Right lobe of liver (tissue), 6 donors: ENCODE measurements around the gene ARCN1. TPM values are rescaled to one million over a fixed set of nuclear protein-coding genes. Genes with fewer than 3 reads are reported as not detected.
A peak's percentile ranks its signal among the peaks of the same experiment; 100 is the strongest.

Source experiments
- ATAC-seq, 4 donors: fragments of 200-7000 bp; cut with Tn5 transposase; one replicate each; pipeline ENCODE4 v1.9.1; 2020; ENCODE audit warnings: mild to moderate bottlenecking in 4 of 4, moderate library complexity in 4 of 4
- DNase-seq, 3 donors: peaks; one replicate each; pipeline ENCODE4 v3.0.0-alpha.2; 2020
- H3K27ac ChIP-seq, 3 donors: fragments of 200-600 bp; one replicate each; pipeline ENCODE4 v1.8.0; 2022
- H3K27me3 ChIP-seq, 2 donors: fragments of 200-600 bp; one replicate each; pipeline ENCODE4 v1.8.0; 2022
- H3K36me3 ChIP-seq, 4 donors: fragments of 200-600 bp; sonication (generic) in 1 of 4; one replicate each; pipeline versions ENCODE4 v1.5.1 to v1.8.0; 2017 to 2022; ENCODE audit warnings: control low read depth in 1 of 4
- H3K4me1 ChIP-seq, 4 donors: fragments of 200-600 bp; sonication (generic) in 1 of 4; one replicate each; pipeline versions ENCODE4 v1.5.1 to v1.8.0; 2017 to 2022; ENCODE audit warnings: control low read depth in 1 of 4
- H3K4me3 ChIP-seq, 3 donors: fragments of 200-600 bp; one replicate each; pipeline ENCODE4 v1.8.0; 2022
- H3K9me3 ChIP-seq, 4 donors: fragments of 200-600 bp; sonication (generic) in 1 of 4; one replicate each; pipeline versions ENCODE4 v1.5.1 to v1.8.0; 2017 to 2022; ENCODE audit warnings: control low read depth in 1 of 4
- CTCF ChIP-seq, 4 donors: fragments of 200-600 bp in 3 of 4; fragments of 450-650 bp in 1 of 4; IDR thresholded peaks; one replicate each; pipeline versions ENCODE4 v1.5.1 to v1.8.0; 2016 to 2022; ENCODE audit warnings: antibody characterized with exemption in 4 of 4, mild to moderate bottlenecking in 2 of 4
- POLR2A ChIP-seq: fragments of 450-650 bp; IDR thresholded peaks from one replicate; pipeline ENCODE4 v1.6.1; 2017; ENCODE audit warnings: antibody characterized with exemption, mild to moderate bottlenecking
- WGBS: methylation state at CpG from one replicate; pipeline ENCODE4 v1.1.6; 2018; ENCODE audit warnings: low coverage, low lambda C conversion rate; ENCODE audit not compliant: insufficient coverage; ENCODE audit errors: missing lambda C conversion rate; 5-methylcytosine and 5-hydroxymethylcytosine counted together
- intact Hi-C, 2 donors: fragments of 100-400 bp; cut with DNase I; formaldehyde crosslinking; loops; one replicate each; pipeline versions ENCODE4 v1.11.2 to v1.14.1; 2022
- total RNA-seq, 6 experiments: library from RNA; depleted of rRNA in 2 of 6; stranded (reverse); fragments of >200 nt in 2 of 6; fragmentation: NEBNext Ultra II Directional in 3 of 6; extraction: Animal tissue kit (Norgen Biotek cat#: 25700) in 3 of 6; gene quantifications; one replicate each; pipeline versions ENCODE4 v1.1.0 to v1.2.4, GENCODE V29; 2016 to 2023
- donor health status: DM: no; HTN: yes; CAD: no.
- donor health status: DM: no; HTN: no; CAD: no.
- donor health status: DM: no; HTN: no; CAD: no.
- donor health status: DM: no; HTN: yes; CAD: no.
- donor health status: DM: no; HTN: yes; CAD: no.

Gene ARCN1
- total RNA-seq, 6 experiments from 2014 or later = 58.3 to 91.7 (median 75.8) TPM

DNA sequence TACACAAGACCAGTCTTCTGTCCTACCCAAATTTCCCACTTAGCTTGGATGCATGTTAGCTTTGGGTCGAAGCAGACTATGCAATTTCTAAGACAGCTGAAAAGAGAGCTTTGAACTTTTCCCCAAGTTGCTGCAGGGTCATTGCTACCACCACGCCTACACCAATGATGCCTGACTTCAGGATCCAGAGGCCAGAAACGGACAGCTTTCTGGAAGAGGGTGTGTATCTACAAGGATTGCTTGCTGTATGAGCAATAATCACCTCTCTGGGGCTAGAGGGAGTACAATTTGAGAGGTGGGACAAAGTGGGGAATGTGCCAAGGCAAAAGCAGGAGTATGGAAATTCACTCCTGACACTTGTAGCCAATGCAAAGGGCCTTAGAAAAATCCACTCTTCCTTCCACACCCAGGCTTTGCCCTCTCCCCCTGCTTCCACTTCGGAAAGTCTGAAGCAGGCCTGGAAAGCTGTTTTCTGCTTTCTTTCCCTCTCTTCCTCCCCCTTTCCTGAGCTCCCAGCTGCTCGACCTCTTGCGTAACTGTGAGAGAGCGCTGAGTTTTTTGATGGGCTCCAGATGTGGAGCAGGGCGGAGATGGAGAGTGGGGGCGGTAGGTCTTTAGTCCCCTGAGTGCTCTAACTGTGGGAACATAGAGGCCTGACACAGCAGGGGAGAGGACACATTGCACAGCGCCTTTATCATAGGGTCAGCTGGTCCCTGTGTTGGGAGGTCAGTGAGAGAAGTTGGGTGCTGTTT lies 33.1 kb downstream of the ARCN1 start:
- intact Hi-C loops = no loop called here
- WGBS = 30% methylated on average over 9 of the region's 10 CpGs
- no peak for DNase-seq
- Histone ChIP-seq H3K4me1 (peaks cover 0 to 6% (median 0%) of the 10 kb centered on the region in 4 donors), H3K36me3 (peaks cover 0 to 23% (median 19%) of the 10 kb centered on the region in 4 donors), H3K4me3 (no peak overlapping the region), H3K9me3 (no peaks in the 10 kb centered on the region), H3K27ac (peak overlapping the region in 1 of 3 donors; percentile 15), H3K27me3 (peaks cover 0 to 9% of the 10 kb centered on the region in 2 donors)
- ATAC-seq = peak in 2 of 4 donors; percentile 5 to 18
- no peak for TF ChIP-seq POLR2A
- no peak for TF ChIP-seq CTCF (IDR thresholded peaks at IDR 0.05)

DNA sequence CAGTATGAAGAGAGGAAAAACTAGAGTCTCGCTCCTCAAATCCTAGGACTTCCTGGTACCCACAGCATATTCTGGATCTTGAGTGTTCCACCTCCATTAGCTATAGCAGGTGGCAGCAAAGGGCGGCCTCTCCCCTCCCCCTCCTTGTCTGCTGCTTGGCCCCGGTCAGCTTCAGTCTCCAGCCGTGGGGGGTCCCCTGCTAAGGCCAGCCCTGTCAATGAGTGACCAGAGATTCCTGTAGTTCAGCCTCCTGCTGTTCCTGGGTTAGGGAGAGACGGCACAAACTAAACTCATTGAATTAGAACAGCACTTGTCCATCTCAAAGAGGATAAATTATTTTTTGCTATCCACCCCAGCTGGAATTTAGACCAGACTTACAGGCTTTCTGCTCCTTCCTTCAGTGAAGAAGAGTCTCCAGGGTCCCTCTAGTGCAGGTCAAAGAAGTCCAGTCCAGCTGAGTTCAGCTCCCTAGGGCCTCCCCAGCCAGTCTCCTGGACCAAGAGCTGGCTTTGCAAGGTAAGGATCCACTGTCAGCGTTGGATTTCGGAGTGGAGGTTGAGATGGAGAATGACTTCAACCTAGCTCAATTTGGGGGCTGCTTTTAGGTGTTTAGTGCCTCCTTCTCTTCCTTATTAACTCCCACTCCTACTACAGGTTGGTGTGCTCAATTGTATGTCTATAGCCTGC lies 34.1 kb downstream of the ARCN1 start:
- ATAC-seq = no peak
- WGBS = 51% methylated on average over 4 of the region's 7 CpGs
- H3K4me3 ChIP-seq = no peak overlapping the region
- no peak for TF ChIP-seq POLR2A
- no peak for TF ChIP-seq CTCF (IDR thresholded peaks at IDR 0.05)
- H3K27me3 ChIP-seq = peaks cover 0 to 9% of the 10 kb centered on the region in 2 donors
- DNase-seq = no peak
- peaks cover 0 to 15% (median 4%) of the 10 kb centered on the region in 4 donors for H3K4me1 ChIP-seq
- no peaks in the 10 kb centered on the region for H3K9me3 ChIP-seq
- peaks cover 0 to 12% (median 11%) of the 10 kb centered on the region in 4 donors for H3K36me3 ChIP-seq
- intact Hi-C loops = no loop called here
- peak overlapping the region in 1 of 3 donors; percentile 3 for H3K27ac ChIP-seq

GRCh38 chr11:118606844-118607228 lies 34.6 kb downstream of the ARCN1 start:
- WGBS = 60% methylated on average over 7 of the region's 7 CpGs
- DNase-seq (no peak), ATAC-seq (no peak)
- TF ChIP-seq POLR2A = no peak
- TF ChIP-seq CTCF (IDR thresholded peaks at IDR 0.05) = no peak
- Histone ChIP-seq H3K9me3 (no peaks in the 10 kb centered on the region), H3K27ac (no peak overlapping the region), H3K4me3 (no peak overlapping the region), H3K4me1 (peaks cover 0 to 15% (median 4%) of the 10 kb centered on the region in 4 donors), H3K36me3 (peaks cover 0 to 7% (median 5%) of the 10 kb centered on the region in 4 donors), H3K27me3 (peaks cover 0 to 9% of the 10 kb centered on the region in 2 donors)
- intact Hi-C loops = no loop called here

DNA sequence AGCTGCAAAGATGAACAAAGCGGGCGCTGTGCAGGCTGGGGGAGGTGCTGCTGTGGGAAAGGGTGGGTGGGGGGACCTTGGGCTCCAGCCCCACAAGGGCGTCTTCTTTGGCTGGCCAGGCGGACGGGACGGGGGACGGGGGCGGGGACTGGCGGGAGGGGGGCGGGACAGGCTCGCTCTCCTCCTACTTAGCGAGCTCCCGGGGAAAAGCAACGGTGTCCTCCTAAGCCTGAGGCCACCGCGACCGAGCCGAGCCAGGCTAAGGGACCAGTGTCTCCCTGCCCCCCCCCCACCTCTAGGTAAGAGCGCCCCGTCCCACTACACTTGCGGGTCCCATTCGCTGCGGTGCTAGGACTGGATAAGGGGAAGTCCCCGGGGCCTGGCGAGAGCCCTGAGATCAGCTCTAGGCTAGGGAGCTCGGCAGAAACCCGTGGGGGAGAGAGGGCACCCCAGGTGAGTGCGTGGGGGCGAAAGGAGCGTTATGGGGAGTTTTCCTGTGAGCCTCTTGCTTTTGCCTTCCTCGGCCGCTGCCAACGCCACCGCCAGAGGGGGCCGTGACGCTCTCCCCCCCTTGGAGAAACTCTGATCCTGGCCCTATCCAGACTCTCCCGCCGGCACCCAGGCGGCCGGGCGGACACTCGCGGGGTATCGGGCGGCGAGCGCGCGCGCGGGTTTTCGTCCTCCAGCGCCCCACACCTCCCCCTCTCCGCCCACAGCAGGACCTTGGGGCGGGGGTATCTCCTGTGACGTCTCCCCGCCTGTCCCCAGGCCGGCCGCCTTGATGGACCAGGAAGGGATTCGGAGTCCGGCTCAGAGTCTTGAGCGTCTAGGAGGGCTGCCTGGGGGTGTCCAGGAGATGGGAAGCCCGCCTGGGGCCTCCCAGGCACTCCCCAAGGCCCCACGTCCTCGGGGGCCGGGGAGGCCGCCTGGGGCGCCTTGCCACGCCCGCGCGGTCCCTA lies 35.5 kb downstream of the ARCN1 start, which contains the start of gene PHLDB1:
PHLDB1 (plus strand) TSS at position 215 of the 959 bp plus-strand sequence. CDS start 6,222 bp downstream, outside the sequence.
- H3K4me1 ChIP-seq = peaks cover 0 to 15% (median 4%) of the 10 kb centered on the region in 4 donors
- no peaks in the 10 kb centered on the region for H3K9me3 ChIP-seq
- intact Hi-C loops = no loop called here
- peak within 1 kb of the TSS; percentile 29 to 50 (median 39) for H3K4me3 ChIP-seq
- TF ChIP-seq CTCF (IDR thresholded peaks at IDR 0.05) (peak; percentile 18 to 39 (median 39)), POLR2A (no peak)
- no peaks in the 10 kb centered on the region for H3K36me3 ChIP-seq
- ATAC-seq (peak; percentile 42 to 63 (median 50)), DNase-seq (peak in 2 of 3 donors; percentile 59 to 67)
- H3K27me3 ChIP-seq = peaks cover 0 to 9% of the 10 kb centered on the region in 2 donors
- 2% methylated on average over 21 of the region's 72 CpGs for WGBS
- peak within 1 kb of the TSS; percentile 37 to 85 (median 50) for H3K27ac ChIP-seq
